ENCODE results near the gene DLG2.
"Not testable (repeated sequence)": the region's sequence is repeated elsewhere in the genome, so short reads cannot be mapped to it uniquely, and the experiment has no call there.

The DLG2 gene

DNA sequence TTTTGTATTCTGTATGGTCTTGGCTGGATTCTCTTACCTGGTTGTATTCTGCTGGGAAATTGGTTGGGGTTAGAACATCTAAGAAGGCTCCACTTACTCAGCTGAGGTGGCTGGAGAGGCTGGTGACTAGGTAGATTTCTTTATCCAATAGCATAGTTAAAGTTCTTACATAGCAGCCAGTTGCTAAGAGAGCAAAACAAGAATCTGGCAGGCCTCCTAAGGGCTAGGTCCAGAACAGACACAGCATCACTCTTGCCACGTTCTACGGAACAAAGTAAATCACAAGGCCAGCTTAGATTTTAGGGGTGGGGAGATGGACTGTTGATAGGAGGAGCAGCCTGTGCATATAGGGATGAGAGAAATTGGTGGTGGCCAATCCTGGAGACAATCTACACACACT, 2199.6 kb downstream of the DLG2 start:
- TF ChIP-seq, protein P1, sequence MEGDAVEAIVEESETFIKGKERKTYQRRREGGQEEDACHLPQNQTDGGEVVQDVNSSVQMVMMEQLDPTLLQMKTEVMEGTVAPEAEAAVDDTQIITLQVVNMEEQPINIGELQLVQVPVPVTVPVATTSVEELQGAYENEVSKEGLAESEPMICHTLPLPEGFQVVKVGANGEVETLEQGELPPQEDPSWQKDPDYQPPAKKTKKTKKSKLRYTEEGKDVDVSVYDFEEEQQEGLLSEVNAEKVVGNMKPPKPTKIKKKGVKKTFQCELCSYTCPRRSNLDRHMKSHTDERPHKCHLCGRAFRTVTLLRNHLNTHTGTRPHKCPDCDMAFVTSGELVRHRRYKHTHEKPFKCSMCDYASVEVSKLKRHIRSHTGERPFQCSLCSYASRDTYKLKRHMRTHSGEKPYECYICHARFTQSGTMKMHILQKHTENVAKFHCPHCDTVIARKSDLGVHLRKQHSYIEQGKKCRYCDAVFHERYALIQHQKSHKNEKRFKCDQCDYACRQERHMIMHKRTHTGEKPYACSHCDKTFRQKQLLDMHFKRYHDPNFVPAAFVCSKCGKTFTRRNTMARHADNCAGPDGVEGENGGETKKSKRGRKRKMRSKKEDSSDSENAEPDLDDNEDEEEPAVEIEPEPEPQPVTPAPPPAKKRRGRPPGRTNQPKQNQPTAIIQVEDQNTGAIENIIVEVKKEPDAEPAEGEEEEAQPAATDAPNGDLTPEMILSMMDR (IDR thresholded peaks at IDR 0.05; ENCODE audit: low read length): no peak
- TF ChIP-seq EZH2 (IDR thresholded peaks at IDR 0.05; ENCODE audit: borderline replicate concordance, low read length): no peak
- no peak overlapping the region for H3K27ac ChIP-seq (ENCODE audit: low read depth, low read length, poor library complexity, severe bottlenecking)
- H3K27me3 ChIP-seq (ENCODE audit: insufficient read depth, low read length): no peaks in the 10 kb centered on the region
- H3F3A ChIP-seq (ENCODE audit: insufficient read depth, low read length): no peaks in the 10 kb centered on the region
- no peak overlapping the region for H2AFZ ChIP-seq (ENCODE audit: low read length)
- H3K36me3 ChIP-seq (ENCODE audit: insufficient read depth, low read length): no peaks in the 10 kb centered on the region
- H4K20me1 ChIP-seq (ENCODE audit: insufficient read depth, low read length): no peaks in the 10 kb centered on the region
- H3K9ac ChIP-seq (ENCODE audit: low read length): no peak overlapping the region
- H3K4me2 ChIP-seq (ENCODE audit: low read length): no peak overlapping the region
- no peaks in the 10 kb centered on the region for H3K4me1 ChIP-seq (ENCODE audit: insufficient read depth, low read length, severe bottlenecking)
- H3K9me2 ChIP-seq (ENCODE audit: low read depth, low read length): no peaks in the 10 kb centered on the region
- no peaks in the 10 kb centered on the region for H3K79me2 ChIP-seq (ENCODE audit: insufficient read depth, low read length)
- 0 out of 2 replicates have a peak, but pooled peaks cover 3% of the 10 kb centered on the region for H3K9me3 ChIP-seq (ENCODE audit: low read length)
- H3K4me3 ChIP-seq (ENCODE audit: low read depth, low read length, poor library complexity, severe bottlenecking): no peak overlapping the region

DNA sequence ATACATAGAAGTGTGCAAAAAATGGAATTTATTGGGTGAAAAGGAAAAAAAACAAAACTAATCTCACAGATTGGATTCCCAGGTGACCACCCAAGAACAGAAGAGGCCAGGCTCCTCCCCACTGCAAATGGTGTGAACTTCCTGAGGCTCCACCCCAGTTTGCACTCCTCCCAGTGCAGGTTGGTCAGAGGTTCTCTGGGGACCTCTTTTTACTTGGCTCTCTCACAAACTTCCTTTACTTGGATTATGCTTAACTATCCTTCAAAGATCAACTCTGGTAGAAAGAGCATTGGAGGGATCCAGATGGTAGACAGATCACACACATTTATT, 2202.0 kb downstream of the DLG2 start:
- H3K36me3 ChIP-seq (ENCODE audit: insufficient read depth, low read length): no peaks in the 10 kb centered on the region
- no peak overlapping the region for H3K4me3 ChIP-seq (ENCODE audit: low read depth, low read length, poor library complexity, severe bottlenecking)
- H3K27me3 ChIP-seq (ENCODE audit: insufficient read depth, low read length): no peaks in the 10 kb centered on the region
- H3K79me2 ChIP-seq (ENCODE audit: insufficient read depth, low read length): no peaks in the 10 kb centered on the region
- no peaks in the 10 kb centered on the region for H3K4me1 ChIP-seq (ENCODE audit: insufficient read depth, low read length, severe bottlenecking)
- H2AFZ ChIP-seq (ENCODE audit: low read length): no peak overlapping the region
- no peak overlapping the region for H3K9ac ChIP-seq (ENCODE audit: low read length)
- H3K9me3 ChIP-seq (ENCODE audit: low read length): 0 out of 2 replicates have a peak, but pooled peaks cover 3% of the 10 kb centered on the region
- H3F3A ChIP-seq (ENCODE audit: insufficient read depth, low read length): no peaks in the 10 kb centered on the region
- H4K20me1 ChIP-seq (ENCODE audit: insufficient read depth, low read length): no peaks in the 10 kb centered on the region
- no peak overlapping the region for H3K4me2 ChIP-seq (ENCODE audit: low read length)
- no peak overlapping the region for H3K27ac ChIP-seq (ENCODE audit: low read depth, low read length, poor library complexity, severe bottlenecking)
- no peaks in the 10 kb centered on the region for H3K9me2 ChIP-seq (ENCODE audit: low read depth, low read length)
- TF ChIP-seq, protein P1 (IDR thresholded peaks at IDR 0.05; ENCODE audit: low read length): no peak
- TF ChIP-seq EZH2 (IDR thresholded peaks at IDR 0.05; ENCODE audit: borderline replicate concordance, low read length): no peak

DNA sequence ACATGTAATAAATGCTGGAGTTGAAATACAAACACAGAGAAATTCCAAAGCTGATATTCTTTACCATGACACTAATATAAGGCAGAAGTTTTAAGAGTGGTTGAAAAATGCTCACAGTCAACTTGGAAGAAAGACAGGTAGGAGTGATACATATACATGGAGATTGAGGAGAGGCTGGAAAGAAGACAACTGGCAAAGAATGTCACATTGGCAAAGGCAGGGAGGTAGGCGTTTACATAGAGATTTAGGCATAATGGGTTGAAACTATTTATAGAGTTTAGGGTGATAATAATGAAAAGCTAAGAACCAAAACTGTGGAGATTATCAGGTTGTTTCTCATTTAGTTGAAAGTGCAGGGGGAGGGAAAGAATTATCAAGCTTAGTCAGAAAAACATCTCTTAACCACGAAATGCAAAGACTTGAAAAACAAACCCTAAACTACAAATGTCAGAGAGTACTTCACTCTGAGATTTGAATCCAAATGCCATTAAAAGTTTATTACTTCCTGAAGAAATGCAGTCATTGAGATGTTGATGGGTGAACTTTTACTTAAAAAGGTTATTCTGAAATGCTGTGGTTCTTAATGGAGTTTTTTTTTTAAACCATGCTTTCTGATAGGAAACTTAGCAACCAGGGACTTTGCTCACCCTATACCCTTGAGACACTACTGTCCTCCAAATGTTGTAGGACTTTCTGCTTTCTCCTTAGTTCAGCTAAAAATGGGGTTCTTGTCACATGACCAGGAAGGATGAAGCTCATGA, 2202.6 kb downstream of the DLG2 start:
- H3K36me3 ChIP-seq (ENCODE audit: insufficient read depth, low read length): no peaks in the 10 kb centered on the region
- no peak overlapping the region for H3K4me2 ChIP-seq (ENCODE audit: low read length)
- H3K27ac ChIP-seq (ENCODE audit: low read depth, low read length, poor library complexity, severe bottlenecking): no peak overlapping the region
- no peaks in the 10 kb centered on the region for H3K27me3 ChIP-seq (ENCODE audit: insufficient read depth, low read length)
- no peaks in the 10 kb centered on the region for H3F3A ChIP-seq (ENCODE audit: insufficient read depth, low read length)
- H4K20me1 ChIP-seq (ENCODE audit: insufficient read depth, low read length): no peaks in the 10 kb centered on the region
- no peak overlapping the region for H2AFZ ChIP-seq (ENCODE audit: low read length)
- no peak overlapping the region for H3K4me3 ChIP-seq (ENCODE audit: low read depth, low read length, poor library complexity, severe bottlenecking)
- H3K9ac ChIP-seq (ENCODE audit: low read length): no peak overlapping the region
- H3K9me3 ChIP-seq (ENCODE audit: low read length): 0 out of 2 replicates have a peak, but pooled peaks cover 3% of the 10 kb centered on the region
- H3K79me2 ChIP-seq (ENCODE audit: insufficient read depth, low read length): no peaks in the 10 kb centered on the region
- no peaks in the 10 kb centered on the region for H3K9me2 ChIP-seq (ENCODE audit: low read depth, low read length)
- H3K4me1 ChIP-seq (ENCODE audit: insufficient read depth, low read length, severe bottlenecking): no peaks in the 10 kb centered on the region
- TF ChIP-seq EZH2 (IDR thresholded peaks at IDR 0.05; ENCODE audit: borderline replicate concordance, low read length): no peak
- TF ChIP-seq, protein P1 (IDR thresholded peaks at IDR 0.05; ENCODE audit: low read length): no peak

DNA sequence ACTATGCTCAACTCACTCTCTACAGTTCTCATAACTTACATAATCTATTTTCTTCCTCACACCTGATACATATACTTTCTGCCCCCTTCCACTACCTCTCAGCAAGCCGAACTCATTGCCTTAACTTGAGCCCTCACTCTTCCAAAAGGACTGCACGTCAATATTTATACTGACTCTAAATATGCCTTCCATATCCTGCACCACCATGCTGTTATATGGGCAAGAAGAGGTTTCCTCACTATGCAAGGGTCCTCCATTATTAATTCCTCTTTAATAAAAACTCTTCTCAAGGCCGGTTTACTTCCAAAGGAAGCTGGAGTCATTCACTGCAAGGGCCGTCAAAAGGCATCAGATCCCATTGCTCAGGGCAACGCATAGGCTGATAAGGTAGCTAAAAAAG, 2204.5 kb downstream of the DLG2 start:
- H3K9me2 ChIP-seq (ENCODE audit: low read depth, low read length); H3K4me1 ChIP-seq (ENCODE audit: insufficient read depth, low read length, severe bottlenecking); H3K79me2 ChIP-seq (ENCODE audit: insufficient read depth, low read length); H3K4me3 ChIP-seq (ENCODE audit: low read depth, low read length, poor library complexity, severe bottlenecking); H3K4me2 ChIP-seq (ENCODE audit: low read length); H3F3A ChIP-seq (ENCODE audit: insufficient read depth, low read length); H3K9ac ChIP-seq (ENCODE audit: low read length); H4K20me1 ChIP-seq (ENCODE audit: insufficient read depth, low read length); H2AFZ ChIP-seq (ENCODE audit: low read length); H3K36me3 ChIP-seq (ENCODE audit: insufficient read depth, low read length); H3K27ac ChIP-seq (ENCODE audit: low read depth, low read length, poor library complexity, severe bottlenecking); H3K9me3 ChIP-seq (ENCODE audit: low read length); H3K27me3 ChIP-seq (ENCODE audit: insufficient read depth, low read length): not testable (repeated sequence)

All from OCI-LY1 (cell line).